Transverse colon (tissue), 4 donors: Measurements from ENCODE around the gene IL10.

Experiments
- CTCF ChIP-seq, 5 experiments: fragments of 200-600 bp in 3 of 5; fragments of 450-650 bp in 2 of 5; sonication (generic) in 3 of 5; IDR thresholded peaks; 1 replicate in 2 of 5; 2 replicates in 3 of 5; pipeline ENCODE4 v1.5.1; 2016 to 2017; ENCODE audit warnings: antibody characterized with exemption in 5 of 5, inconsistent platforms in 3 of 5, mild to moderate bottlenecking in 2 of 5, moderate library complexity in 1 of 5
- EP300 ChIP-seq: sonication (generic); formaldehyde crosslinking; IDR thresholded peaks from one replicate; pipeline ENCODE4 v1.6.1; 2017; ENCODE audit warnings: antibody characterized with exemption, low read depth
- POLR2A ChIP-seq: fragments of 450-650 bp; IDR thresholded peaks from one replicate; pipeline ENCODE4 v1.6.1; 2016; ENCODE audit warnings: antibody characterized with exemption, mild to moderate bottlenecking, moderate library complexity
- POLR2AphosphoS5 ChIP-seq, 3 donors: sonication (generic); formaldehyde crosslinking; IDR thresholded peaks; one replicate each; pipeline ENCODE4 v1.6.1; 2016; ENCODE audit warnings: antibody characterized with exemption in 3 of 3

- TF ChIP-seq POLR2AphosphoS5 (IDR thresholded peaks at IDR 0.05), result no peak
- no peak for TF ChIP-seq POLR2A
- TF ChIP-seq CTCF (IDR thresholded peaks at IDR 0.05), result no peak
- no peak for TF ChIP-seq EP300
Observed at GRCh38 chr1:206719169-206719839, 53.0 kb downstream of the IL10 start.
